ENCODE data around the gene SCGB3A1.

GRCh38 chr5:180626661-180627385 lies 35.5 kb upstream of the SCGB3A1 start:
- no peak for TF ChIP-seq REST (IDR thresholded peaks at IDR 0.05; ENCODE audit: insufficient read depth in 1 of 2, low read depth in 2 of 2, low read length in 2 of 2)
- no peak for TF ChIP-seq POLR2AphosphoS5 (IDR thresholded peaks at IDR 0.05; ENCODE audit: low read depth, low read length)
- TF ChIP-seq SIN3A (IDR thresholded peaks at IDR 0.05; ENCODE audit: borderline replicate concordance, insufficient read depth, low read length): no peak

Data from PFSK-1 (cell line).